ENCODE measurements around the gene MSTO1.
A peak's percentile ranks its signal among the peaks of the same experiment; 100 is the strongest.
"Not testable (repeated sequence)": the region's sequence is repeated elsewhere in the genome, so short reads cannot be mapped to it uniquely, and the experiment has no call there.

MSTO1 gene

DNA sequence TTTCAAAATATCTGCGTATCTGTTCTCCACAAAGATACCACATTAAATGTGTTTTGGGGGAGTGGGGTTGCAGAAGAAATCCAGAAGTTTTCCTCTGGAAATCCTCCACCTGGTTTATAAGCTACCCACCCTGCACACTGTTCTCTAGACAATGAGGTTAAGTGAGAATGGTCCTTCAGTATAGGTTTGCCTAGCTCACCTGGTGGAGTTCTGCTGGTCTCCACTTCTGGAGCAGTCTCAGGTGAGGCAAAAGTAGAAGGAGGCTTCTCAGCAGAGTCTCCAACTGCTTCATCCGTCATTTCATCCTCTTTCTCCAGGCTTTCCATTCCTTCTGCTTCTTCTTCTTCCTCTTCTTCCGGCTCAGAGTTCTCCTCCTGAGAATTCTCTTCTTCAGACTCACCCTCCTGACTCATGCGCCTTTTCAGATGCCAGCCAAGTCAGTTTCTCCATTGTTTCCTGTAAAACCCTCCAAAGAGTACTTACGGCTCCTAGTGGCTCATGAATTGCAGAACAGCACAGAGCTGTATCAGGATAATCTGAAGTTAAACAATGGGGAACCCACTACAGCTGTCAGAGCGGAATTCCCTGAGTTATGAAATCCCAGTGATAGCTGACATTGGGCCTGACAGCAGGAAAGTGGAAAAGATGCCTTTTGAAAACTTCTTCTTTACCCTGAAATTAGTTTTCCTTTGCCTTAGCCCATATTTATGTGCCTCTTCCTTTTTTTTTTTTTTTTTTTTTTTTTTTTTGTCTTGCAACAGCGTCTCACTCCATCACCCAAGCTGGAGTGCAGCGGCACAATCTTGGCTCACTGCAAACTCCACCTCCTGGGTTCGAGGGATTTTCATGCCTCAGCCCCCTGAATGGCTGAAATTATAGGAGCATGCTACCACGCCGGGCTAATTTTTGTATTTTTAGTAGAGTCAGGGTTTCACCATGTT lies 38.5 kb downstream of the MSTO1 start:
- Histone ChIP-seq H3K4me1 (ENCODE audit: control insufficient read depth, insufficient read depth, low read length, poor library complexity, severe bottlenecking) (peaks cover 7% of the 10 kb centered on the region), H3K36me3 (ENCODE audit: control insufficient read depth, insufficient read depth, low read length) (no peaks in the 10 kb centered on the region), H3K4me3 (ENCODE audit: extremely low read depth, insufficient read depth, low read length, poor library complexity, severe bottlenecking) (no peak overlapping the region), H3K27ac (ENCODE audit: low read depth, low read length, severe bottlenecking) (peak overlapping the region; percentile 60), H3K9me3 (ENCODE audit: control insufficient read depth, low read length) (peaks cover 7% of the 10 kb centered on the region)
- WGBS, 2 experiments (ENCODE audit: insufficient coverage in 2 of 2) = 68 to 72% methylated on average over 6 to 10 of the region's 11 CpGs

DNA sequence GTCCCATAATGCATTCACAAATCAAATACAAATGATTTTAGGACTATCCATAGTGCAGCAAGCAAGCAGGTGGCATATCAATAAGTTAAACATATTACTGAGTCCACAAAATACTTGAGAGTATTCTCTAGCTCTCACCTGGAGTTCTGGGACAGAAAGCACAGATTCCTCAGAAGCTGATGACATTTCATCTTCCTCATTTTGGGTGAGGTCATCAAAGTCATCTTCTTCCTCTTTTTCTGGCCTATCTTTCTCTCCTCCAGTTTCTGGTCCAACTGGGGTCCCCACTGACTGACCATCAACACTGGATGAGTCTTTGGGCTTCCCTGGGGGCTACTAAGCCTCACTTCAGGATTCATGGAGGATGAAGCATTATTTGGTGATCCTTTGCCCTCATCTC lies 39.7 kb downstream of the MSTO1 start:
- Histone ChIP-seq H3K36me3 (ENCODE audit: control insufficient read depth, insufficient read depth, low read length) (no peaks in the 10 kb centered on the region), H3K27ac (ENCODE audit: low read depth, low read length, severe bottlenecking) (no peak overlapping the region), H3K4me3 (ENCODE audit: extremely low read depth, insufficient read depth, low read length, poor library complexity, severe bottlenecking) (no peak overlapping the region), H3K4me1 (ENCODE audit: control insufficient read depth, insufficient read depth, low read length, poor library complexity, severe bottlenecking) (peaks cover 7% of the 10 kb centered on the region), H3K9me3 (ENCODE audit: control insufficient read depth, low read length) (no peaks in the 10 kb centered on the region)

DNA sequence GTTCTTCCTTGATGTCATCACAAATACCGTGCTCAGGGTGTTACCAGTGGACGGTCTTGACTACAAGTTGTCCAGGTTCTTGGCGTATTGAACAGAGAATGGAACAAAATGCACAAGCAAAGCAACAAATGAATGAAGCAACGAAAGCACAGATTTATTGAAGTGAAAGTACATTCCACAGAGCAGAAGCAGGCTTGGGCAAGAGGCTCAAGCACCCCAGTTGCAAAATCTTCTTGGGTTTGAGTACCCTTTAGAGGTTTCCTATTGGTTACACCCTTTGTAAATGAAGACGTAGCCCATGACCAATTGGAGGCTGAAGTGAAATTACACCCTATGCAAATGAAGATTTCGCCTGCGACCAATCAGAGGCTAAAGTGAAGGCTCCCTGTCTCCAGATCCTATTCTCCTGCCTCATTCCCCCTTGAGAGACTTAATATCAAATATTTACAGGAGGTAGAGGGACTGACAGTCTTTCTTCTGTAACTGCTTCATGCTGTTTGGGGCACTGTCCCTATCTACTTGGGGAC lies 40.3 kb downstream of the MSTO1 start:
- 88 to 92% methylated on average over 7 of the region's 7 CpGs for WGBS, 2 experiments (ENCODE audit: insufficient coverage in 2 of 2)
- Histone ChIP-seq H3K4me1 (ENCODE audit: control insufficient read depth, insufficient read depth, low read length, poor library complexity, severe bottlenecking) (peaks cover 7% of the 10 kb centered on the region), H3K27ac (ENCODE audit: low read depth, low read length, severe bottlenecking) (no peak overlapping the region), H3K9me3 (ENCODE audit: control insufficient read depth, low read length) (no peaks in the 10 kb centered on the region), H3K4me3 (ENCODE audit: extremely low read depth, insufficient read depth, low read length, poor library complexity, severe bottlenecking) (no peak overlapping the region), H3K36me3 (ENCODE audit: control insufficient read depth, insufficient read depth, low read length) (no peaks in the 10 kb centered on the region)

DNA sequence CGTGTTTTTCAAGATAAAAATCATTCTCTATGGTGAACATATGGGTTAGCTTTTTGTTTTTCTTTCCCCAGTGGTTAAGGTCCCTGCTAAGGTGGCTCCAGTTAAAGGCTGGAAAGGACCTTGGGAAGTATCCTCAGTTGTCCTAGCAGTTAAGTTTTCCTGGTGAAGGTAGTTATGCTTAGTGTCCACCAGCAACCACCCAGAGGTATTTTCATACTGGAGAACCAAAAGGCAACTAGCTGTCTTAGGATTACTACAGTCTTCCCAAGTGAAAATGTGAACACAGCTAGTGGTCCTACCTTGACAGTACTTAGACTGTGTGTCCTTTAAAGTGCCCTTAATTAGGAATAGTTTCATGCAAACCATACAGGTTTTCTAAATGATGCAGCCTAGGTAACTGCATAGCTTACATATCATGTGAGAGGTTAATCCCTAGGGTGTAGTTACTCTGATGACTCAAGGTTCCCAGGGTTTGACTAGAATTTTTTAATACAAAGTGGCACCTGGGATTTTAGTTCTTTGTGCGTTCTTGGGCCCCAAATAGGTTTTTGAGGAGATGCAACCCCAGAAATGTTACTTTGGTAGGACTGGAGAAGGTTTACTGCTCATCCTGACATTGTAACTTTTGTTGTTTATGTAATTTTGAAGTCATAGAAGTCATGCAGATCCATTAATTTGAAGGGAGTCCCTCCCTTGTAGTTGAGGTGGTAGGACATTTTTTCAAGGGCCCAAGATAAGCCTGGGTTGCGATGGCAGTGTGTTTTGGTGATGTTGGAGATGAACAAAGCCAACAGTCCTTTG lies 42.0 kb downstream of the MSTO1 start:
- peak overlapping the region; percentile 62 for H3K27ac ChIP-seq (ENCODE audit: low read depth, low read length, severe bottlenecking)
- H3K4me1 ChIP-seq (ENCODE audit: control insufficient read depth, insufficient read depth, low read length, poor library complexity, severe bottlenecking) = peaks cover 7% of the 10 kb centered on the region
- no peak overlapping the region for H3K4me3 ChIP-seq (ENCODE audit: extremely low read depth, insufficient read depth, low read length, poor library complexity, severe bottlenecking)
- 100% methylated on average over 1 of the region's 3 CpGs; no CpG with 5 or more reads in 1 of the 2 experiments for WGBS, 2 experiments (ENCODE audit: insufficient coverage in 2 of 2)
- no peaks in the 10 kb centered on the region for H3K36me3 ChIP-seq (ENCODE audit: control insufficient read depth, insufficient read depth, low read length)
- H3K9me3 ChIP-seq (ENCODE audit: control insufficient read depth, low read length) = no peaks in the 10 kb centered on the region

DNA sequence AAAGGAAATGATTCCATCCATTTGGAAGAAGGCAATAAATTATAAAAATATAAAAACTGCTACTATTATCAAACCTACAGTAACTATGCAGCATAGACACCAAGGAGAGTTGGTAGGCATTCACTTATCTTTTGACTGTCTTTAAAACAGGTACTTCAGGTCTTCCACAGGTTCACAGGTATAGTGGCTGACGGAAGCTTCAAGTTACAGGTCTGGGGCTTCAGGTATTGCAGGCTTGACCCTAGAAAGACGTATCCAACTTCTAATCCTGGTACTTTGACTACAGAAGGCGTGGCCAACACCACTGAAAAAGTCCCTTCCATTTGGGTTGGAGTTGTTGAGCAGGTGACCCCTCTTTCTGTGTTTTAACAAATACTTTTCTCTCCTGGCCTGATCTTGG lies 42.9 kb downstream of the MSTO1 start:
- H3K27ac ChIP-seq (ENCODE audit: low read depth, low read length, severe bottlenecking) = no peak overlapping the region
- 58 to 100% methylated on average over 1 to 2 of the region's 3 CpGs for WGBS, 2 experiments (ENCODE audit: insufficient coverage in 2 of 2)

DNA sequence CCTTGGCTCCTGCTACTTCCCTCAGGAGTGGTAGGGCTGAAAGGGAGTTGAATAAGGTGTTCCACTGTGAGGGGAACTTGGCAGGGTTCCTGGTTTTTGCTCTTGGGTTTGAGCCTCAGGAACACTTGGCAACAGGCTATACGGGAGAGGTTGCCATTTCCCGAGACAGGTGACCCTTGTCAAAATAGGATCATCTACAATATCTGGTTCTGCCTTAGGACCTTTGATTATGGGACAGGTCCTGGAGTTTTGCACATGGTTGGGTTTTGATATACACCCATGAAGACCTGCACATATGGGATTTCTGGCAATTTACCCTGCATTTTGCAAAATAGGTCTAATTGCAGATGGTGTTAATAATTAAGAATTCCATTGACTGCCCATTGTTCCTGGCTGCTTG lies 47.4 kb downstream of the MSTO1 start:
- no peaks in the 10 kb centered on the region for H3K4me1 ChIP-seq (ENCODE audit: control insufficient read depth, insufficient read depth, low read length, poor library complexity, severe bottlenecking)
- WGBS, 2 experiments (ENCODE audit: insufficient coverage in 2 of 2) = 100% methylated on average over 2 of the region's 2 CpGs; no CpG with 5 or more reads in 1 of the 2 experiments
- H3K9me3 ChIP-seq (ENCODE audit: control insufficient read depth, low read length) = no peaks in the 10 kb centered on the region
- H3K4me3 ChIP-seq (ENCODE audit: extremely low read depth, insufficient read depth, low read length, poor library complexity, severe bottlenecking) = no peak overlapping the region
- no peak overlapping the region for H3K27ac ChIP-seq (ENCODE audit: low read depth, low read length, severe bottlenecking)
- peaks cover 45% of the 10 kb centered on the region for H3K36me3 ChIP-seq (ENCODE audit: control insufficient read depth, insufficient read depth, low read length)

More for the DNA sequence above, 42.9 kb downstream of the MSTO1 start:
- Histone ChIP-seq H3K9me3 (ENCODE audit: control insufficient read depth, low read length) (no peaks in the 10 kb centered on the region), H3K4me3 (ENCODE audit: extremely low read depth, insufficient read depth, low read length, poor library complexity, severe bottlenecking) (no peak overlapping the region), H3K36me3 (ENCODE audit: control insufficient read depth, insufficient read depth, low read length) (no peaks in the 10 kb centered on the region), H3K4me1 (ENCODE audit: control insufficient read depth, insufficient read depth, low read length, poor library complexity, severe bottlenecking) (peaks cover 7% of the 10 kb centered on the region)

DNA sequence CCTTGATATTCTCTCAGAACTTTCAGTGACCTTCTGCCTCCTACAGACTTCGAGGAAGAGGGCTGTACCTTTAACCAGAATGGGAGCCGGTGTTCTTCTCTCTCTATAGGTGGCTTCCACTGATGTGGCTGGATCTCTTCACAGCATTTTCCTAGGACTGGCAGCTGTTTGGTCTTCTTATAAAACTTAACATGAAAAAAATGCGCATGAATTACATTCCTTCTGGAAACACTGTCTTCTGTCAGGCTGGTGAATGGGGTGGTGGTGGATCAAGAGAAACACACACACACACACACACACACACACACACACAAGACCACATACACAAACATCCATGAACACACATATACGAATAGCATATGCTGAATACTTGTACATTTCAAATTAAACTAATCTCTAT lies 51.2 kb downstream of the MSTO1 start:
- not testable (repeated sequence) for H3K4me3 ChIP-seq (ENCODE audit: extremely low read depth, insufficient read depth, low read length, poor library complexity, severe bottlenecking); H3K9me3 ChIP-seq (ENCODE audit: control insufficient read depth, low read length); H3K27ac ChIP-seq (ENCODE audit: low read depth, low read length, severe bottlenecking); H3K4me1 ChIP-seq (ENCODE audit: control insufficient read depth, insufficient read depth, low read length, poor library complexity, severe bottlenecking)
- WGBS, 2 experiments (ENCODE audit: insufficient coverage in 2 of 2) = no CpG with 5 or more reads among the region's 4 CpGs
- peaks cover 79% of the 10 kb centered on the region for H3K36me3 ChIP-seq (ENCODE audit: control insufficient read depth, insufficient read depth, low read length)

Measured in mesodermal cell (in vitro differentiated cells).